Frontal cortex (tissue), 4 donors: Measurements from ENCODE around the gene CASP12. TPM values are rescaled to one million over a fixed set of nuclear protein-coding genes. Genes with fewer than 3 reads are reported as not detected.
"Not testable (repeated sequence)": the region's sequence is repeated elsewhere in the genome, so short reads cannot be mapped to it uniquely, and the experiment has no call there.

ENCODE experiments used
- DNase-seq, 2 donors: peaks; one replicate each; pipeline ENCODE4 v3.0.0; 2012; ENCODE audit warnings: low spot score in 2 of 2
- FAIRE-seq: peaks from 2 replicates; lab custom pipeline; 2012; peaks lifted over from hg19 to GRCh38; lab: Jason Lieb, UNC
- total RNA-seq: library from RNA; depleted of rRNA; stranded (reverse); fragments of >200 nt; gene quantifications from one replicate; pipeline ENCODE4 v1.2.3, GENCODE V29; 2014
- donor health status: control.
- donor health status: control.
- donor health status: control.

The CASP12 gene
- total RNA-seq, result 0.82 TPM

DNA sequence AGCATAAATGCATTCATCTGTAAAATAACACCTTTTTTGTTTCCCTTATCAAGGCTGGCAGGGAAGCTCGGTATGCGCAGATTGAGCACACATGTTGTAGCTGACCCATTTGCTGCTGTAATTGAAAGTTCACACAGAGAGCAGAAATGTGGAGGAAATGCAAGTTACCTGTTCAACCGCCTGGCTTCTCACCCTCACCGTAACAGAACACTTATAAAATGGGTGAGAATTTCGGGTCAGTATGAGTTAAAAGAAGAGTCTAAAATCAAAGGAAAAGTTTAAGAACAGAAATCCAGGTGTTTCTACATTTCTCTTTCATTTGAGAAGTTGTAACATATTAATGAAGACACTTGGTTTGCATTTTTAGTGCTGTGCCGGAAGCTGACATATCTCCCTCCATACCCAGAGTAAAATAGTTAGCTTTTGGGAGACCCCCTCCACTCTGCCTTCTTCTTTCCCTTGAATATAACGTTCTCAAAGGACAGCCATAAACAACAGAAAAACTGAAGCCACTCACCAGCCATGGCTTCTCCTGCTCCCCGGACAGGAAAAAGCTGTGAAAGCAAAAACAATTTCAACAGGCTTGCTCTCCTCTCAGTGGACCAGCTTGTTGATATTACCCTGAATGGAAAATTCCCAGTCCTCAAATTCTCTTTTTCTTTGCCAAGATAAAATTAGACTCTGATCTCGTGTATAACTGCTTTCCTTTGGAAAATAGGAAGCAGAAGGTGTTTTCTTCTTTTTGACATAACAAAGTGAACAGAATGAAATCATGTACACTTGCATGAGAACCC, at the start of gene CASP12:
CASP12 (minus strand) TSS at position 570 of the 794 bp plus-strand sequence.
- no peak for FAIRE-seq
- no peak for DNase-seq

DNA sequence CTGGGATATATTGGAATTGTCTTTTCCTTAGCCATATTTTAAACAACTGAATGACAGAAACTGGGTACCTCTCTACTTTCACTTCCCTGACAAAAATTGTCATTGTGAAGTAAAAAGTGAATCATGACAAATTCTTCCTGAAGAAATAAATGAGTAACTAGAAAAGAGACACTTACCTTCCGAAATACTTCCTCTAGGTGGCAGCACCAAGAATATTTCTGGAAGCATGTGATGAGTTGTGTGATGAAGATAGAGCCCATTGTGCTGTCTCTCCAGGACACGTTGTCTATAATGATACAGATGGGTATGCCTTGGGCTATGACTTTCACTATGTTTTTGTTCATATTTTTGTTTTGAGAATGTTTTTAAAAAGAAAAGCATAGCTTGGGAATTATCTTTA, 48.6 kb upstream of the CASP12 start:
- DNase-seq, result no peak

DNA sequence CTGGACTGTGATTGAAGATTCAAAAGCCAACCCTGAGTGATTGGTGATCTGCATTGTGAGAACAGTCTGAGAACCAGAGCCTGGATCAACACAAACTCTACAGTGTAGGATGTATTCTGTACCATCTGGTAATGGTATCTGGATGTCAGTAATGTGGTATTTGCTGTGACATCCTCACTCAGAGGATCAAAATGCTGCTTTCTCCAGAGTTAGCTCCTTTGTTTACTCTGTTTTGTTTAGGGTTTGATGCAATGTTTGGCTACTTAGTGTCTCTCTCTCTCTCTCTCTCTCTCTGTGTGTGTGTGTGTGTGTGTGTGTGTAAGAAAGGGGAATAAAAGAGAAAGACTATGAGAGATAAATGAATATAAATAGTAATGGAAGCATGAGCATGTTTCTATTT, 45.8 kb upstream of the CASP12 start:
- FAIRE-seq, result no peak
- DNase-seq, result no peak

More for the DNA sequence above, 48.6 kb upstream of the CASP12 start:
- FAIRE-seq, result no peak

DNA sequence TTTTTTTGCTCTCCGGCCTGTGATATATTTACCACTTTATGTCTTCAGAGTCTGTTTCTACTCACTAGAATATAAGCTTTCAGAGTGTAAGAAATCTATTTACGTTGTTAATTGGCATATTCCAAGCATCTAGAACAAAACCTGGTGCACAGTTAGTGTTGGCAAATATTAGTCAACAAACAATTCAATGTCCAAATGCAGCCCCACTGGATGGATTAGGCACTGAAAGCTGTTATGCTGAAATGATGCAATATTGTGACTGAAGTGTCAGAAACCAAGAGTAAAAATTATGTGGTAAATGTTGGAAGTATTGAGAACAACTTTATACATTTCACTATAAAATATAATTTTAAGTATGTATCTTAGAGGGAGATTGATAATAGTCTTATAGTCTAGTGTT, 45.3 kb upstream of the CASP12 start:
- DNase-seq (no peak), FAIRE-seq (no peak)

DNA sequence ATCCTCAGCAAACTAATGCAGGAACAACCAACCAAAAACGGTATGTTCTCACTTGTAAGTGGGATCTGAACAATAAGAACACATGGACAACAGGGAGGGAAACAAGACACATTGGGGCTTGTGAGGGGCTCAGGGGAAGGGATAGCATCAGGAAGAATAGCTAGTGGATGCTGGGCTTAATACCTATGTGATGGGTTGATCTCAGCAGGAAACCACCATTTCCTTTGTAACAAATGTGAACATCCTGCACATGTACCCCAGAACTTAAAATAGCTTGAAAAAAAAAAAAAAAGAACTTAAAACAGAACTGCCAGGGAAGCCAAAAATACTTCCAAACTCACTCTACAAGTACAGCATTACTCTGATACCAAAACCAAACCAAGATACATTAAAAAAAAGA, 36.3 kb upstream of the CASP12 start:
- DNase-seq (no peak), FAIRE-seq (no peak)

DNA sequence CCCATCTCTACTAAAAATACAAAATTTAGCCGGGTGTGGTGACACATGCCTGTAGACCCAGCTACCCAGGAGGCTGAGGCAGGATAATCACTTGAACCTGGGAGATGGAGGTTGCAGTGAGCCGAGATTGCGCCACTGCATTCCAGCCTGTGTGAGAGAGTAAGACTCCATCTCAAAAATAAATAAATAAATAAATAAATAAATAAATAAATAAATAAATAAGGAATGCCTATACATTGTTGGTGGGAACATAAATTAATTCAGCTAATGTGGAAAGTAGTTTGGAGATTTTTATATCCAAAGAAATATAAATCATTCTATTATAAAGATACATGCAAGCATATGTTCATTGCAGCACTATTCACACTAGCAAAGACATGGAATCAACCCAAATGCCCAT, 35.8 kb upstream of the CASP12 start:
- FAIRE-seq, DNase-seq: not testable (repeated sequence)

DNA sequence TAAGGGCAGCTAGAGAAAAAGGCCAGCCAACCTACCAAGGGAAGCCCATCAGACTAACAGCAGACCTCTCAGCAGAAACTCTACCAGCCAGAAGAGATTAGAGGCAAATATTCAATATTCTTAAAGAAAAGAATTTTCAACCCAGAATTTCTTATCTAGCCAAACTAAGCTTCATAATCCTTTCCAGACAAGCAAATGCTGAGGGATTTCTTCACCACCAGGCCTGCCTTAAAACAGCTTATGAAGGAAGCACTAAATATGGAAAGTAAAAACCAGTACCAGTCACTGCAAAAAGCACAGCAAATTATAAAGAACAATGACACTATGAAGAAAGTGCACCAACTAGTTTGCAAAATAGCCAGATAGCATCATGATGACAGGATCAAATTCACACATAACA, 30.6 kb upstream of the CASP12 start:
- FAIRE-seq, result no peak
- no peak for DNase-seq

DNA sequence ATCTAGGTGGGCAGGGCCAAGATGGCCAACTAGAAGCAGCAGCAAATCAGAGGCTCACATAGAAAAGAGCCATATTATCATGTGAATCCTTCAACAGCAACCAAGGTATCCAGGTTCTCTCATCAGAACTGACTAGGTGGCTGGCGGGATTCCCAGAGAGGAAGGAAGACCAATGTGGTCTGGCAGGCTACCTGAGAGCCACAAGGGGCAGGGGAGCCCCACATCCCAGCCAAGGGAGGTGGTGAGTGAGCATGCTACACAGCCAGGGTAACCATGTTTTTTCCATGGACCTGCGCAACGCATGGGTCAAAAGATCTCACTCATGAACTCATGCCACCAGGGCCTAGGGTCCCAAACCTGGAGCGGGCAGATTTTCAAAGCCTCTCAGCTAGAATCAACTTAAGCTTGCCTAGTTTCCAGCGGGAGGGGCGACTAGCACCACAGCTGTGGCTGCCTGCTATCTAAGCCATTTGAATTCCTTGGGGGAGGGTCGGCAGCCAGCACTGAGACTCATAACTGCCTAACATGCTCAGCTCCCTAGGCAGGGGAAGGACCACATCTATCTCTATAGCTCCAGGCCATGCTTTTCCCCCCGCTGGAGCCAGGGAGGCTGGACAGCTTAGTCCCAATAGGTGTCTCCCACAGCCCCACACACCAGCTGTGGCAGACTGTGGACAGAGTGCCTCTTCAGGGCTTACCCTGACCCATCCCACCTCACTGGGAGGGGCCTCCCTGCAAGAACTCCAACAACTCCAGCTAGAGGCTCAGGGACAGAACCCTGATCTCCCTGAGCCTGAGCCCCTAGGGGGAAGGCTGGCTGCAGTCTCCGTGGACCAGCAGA, 28.7 kb upstream of the CASP12 start:
- DNase-seq, result no peak
- no peak for FAIRE-seq

DNA sequence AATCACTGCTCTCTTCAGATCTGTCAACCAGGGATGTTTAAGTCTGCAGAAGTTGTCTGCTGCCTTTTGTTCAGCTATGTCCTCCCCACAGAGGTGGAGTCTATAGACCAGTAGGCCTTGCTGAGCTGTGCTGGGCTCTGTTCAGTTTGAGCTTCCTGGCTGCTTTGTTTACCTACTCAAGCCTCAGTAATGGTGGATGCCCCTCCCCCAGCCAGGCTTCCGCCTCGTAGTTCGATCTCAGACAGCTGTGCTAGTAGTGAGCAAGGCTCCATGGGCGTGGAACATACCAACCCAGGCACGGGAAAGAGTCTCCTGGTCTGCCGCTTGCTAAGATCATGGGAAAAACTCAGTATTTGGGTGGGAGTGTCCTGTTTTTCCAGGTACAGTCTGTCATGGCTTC, 27.6 kb upstream of the CASP12 start:
- FAIRE-seq (no peak), DNase-seq (no peak)

DNA sequence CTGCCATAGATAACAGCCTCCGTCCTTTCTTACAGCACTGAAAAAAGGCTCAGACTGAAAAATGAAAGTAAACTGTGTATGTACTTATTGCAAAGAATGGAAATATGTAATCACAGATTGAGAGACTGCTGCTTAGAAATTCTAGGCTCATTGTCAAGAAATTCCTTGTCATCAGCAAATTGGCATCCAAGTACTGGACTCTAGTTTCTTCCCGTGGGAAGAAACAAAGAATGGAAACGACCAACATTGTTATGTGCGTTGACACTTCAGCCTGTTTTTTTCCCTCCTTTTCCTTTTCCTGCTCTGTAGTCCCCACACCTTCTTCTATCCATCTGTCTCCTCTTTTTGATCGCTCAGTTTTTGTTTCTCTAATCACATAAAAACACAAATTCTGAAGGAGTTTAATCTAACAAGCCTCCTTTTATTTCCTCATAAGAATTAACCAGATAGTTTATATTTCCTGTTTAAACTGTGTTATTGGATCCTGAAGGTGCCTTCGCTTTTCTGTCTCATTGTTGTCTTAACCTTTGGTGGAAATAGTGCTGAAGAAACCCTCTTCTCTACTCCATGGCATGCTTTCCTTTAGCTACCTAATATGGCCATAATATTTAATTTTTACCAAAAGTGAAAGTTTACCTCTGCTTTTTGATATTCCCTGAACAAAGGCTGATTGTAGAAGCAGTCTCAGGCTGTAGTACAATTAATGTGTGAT, 20.0 kb upstream of the CASP12 start:
- DNase-seq, result no peak

DNA sequence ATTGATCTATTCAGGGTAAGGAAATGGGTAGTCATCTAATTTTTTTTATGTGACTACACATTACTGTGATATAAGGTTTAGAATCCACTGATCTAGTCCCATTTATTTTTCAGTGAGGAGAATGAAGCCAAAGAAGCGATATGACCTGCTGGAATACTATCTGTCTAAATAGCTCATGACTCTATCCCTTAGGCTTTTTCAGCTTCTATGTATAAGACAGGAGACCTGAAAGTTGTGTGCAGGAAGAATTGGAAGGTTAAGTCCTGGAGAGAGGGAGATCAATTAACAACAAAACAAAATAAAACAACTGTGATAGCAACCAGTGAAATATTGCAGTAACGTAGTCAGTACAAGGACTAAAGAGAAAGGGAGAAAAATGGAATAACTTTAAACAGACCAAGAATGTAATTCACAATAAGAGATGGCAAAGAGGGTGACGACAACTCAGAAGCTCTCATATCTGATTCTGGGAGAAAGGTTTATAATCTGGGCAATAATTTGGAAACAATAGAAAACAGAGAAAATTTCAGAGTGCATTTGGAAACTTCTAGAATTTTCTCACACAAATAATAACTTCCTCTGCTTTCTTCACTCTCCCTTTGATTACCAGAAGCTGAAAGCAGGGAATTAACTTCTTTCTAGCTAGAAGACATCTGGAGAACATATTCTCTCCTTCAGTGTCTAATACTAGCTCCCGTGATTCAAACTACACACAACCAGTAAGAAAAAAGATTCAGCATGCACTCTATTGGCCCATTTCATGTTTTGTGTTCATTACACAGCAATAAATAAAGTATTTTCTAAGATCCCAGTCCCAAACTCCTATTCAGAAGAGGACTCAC, 19.2 kb upstream of the CASP12 start:
- DNase-seq, result no peak

More for the DNA sequence above, 20.0 kb upstream of the CASP12 start:
- no peak for FAIRE-seq

DNA sequence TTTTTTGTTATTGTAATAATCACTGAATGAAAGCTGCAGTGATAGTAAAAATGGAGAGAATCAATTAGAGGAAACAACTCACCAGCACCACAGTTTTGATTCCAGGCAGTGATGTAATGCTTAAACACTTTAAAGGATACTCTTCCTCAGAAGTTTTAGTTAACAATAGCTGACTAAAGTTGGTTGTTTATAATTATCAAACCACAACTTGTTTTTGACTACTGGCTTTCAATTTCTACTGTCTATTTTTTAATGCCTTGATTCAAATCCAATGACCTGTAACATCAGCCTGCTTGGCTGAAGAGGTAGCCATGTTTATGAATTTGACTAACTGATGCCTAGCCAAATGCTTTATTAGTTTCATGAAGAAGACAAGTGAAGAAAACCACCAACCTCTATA, 18.2 kb upstream of the CASP12 start:
- DNase-seq, result no peak
- FAIRE-seq, result no peak

More for the DNA sequence above, 19.2 kb upstream of the CASP12 start:
- FAIRE-seq, result no peak

DNA sequence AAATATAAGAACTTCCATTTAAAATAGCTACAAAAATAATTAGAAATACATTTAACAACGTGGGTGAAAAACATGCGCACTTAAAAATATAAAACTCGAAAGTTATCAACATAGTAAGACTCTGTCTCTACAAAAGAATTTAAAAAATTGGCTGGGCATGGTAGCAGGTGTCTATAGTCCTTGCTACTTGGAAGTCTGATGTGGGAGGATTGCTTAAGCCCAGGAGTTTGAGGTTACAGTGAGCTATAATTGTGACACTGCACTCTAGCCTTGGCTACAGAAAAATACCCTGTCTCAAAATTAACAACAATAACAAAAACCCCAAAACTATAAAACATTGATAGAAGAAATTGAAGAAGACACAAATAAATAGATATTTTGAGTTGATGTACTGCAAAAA, 13.8 kb upstream of the CASP12 start:
- FAIRE-seq, result no peak
- DNase-seq, result no peak

DNA sequence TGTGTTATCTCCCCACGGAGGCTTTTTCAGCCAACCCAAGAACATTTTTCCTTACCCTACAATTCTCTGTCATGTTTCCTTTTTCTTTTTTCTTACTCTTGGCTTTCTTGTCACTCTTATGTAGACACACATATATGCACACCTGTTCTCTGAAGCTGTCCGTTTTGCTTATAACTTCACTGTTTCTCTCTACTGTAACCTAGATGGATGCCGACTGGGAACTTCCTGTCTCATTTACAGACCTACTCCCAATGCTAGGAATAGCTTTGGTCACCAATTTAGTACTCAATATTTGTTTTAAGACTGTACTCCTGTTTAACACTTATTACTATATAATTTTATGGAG, 9.9 kb upstream of the CASP12 start:
- FAIRE-seq, result no peak

DNA sequence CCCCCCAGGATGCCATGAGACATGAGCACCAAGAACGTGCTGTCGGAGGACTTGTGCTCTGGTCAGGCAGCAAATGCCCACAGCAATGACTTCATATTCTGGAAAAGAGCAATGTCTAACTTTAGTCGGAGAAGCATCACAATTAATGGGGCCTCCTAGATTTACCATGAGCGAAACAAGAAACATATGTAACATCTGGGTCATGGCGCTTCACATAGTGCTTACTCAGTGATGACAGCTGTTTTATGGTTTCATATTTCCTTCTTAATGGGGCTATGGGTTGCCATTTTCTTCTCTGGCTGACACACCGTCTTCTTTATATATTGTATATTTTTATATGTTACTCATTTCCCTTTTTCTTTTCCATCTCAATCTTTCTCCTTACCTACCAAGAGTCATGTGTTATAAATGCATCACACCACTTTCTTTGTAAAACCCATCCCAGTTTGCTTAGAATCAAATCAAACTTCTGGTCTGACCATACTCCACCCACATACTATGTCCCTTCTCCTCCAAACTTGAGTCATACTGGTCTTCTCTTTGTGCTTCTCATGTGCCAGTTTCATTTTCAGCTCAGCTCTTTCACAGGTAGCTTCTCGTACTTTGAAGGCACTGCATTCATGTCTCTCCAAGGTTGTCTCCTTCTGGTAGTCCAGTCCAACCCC, 9.4 kb upstream of the CASP12 start:
- DNase-seq (no peak), FAIRE-seq (no peak)

More for the DNA sequence above, 9.9 kb upstream of the CASP12 start:
- DNase-seq, result no peak

DNA sequence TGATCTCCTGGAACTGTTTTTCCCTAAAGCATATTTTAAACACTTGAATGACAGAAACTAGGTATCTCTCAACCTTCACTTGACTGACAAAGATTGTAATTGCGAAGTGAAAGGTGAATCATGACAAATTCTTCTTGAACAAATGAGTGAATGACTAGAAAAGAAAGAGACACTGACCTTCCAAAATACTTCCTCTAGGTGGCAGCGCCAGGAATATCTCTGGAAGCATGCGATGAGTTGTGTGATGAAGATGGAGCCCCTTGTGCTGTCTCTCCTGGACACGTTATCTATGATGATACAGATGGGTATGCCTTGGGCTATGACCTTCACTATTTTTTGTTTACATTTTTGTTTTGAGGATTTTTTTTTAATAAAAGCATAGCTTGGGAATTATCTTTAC, 7.0 kb upstream of the CASP12 start:
- FAIRE-seq (no peak), DNase-seq (no peak)

DNA sequence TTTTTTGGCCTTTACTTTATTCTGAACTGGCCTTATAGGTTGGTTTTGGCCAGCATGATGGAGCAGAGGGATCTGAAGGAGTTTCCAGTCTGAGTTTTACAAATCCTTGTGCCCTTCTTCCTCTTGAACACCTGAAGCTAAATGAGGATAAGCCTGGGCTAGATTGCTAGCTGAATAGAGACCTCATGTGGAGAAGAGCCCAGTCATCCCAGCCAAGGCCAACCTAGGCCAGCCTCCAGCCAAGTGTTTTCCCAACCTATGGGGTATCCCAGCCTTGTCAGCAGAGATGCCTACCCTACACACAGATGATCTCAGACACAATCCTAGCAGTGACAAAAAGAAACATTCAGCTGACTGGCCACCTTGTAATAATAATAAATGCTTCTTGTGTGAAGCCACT, 966 bp upstream of the CASP12 start:
- no peak for DNase-seq
- no peak for FAIRE-seq

DNA sequence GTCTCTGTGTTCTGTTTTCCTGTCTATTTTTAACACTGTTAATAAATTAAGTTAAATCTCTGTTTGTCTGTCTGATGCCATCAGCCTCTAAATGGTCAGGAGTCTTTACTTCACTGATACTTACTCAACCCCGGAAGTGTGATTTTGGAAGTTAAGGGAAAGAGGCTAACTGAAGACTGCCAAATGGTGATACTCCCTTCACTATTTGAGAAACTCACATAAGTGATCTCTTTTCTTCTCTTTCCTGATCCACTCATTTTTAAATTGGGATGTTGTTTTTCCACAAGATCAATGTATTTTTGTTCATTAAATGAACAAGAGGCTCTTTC, 389 bp upstream of the CASP12 start:
- FAIRE-seq (no peak), DNase-seq (no peak)

DNA sequence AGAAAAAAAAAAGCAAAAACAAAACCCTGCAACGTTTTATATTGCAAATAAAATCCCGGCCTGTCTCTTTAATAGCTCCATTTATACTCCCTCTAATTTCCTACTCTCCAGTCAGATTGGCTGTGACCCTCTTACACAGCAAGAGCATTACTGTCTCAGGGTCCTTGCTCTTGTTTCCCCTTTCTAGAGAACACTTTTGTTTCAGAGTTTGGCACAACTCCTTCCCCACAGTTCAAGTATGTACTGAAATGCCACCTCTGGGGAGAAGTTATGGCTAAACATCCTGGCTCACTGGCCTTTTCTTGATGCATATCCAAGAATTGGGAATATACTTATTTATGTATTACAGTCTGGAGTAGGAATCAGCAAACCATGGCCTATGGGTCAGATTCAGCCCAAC, 2.6 kb downstream of the CASP12 start:
- no peak for DNase-seq

More for the DNA sequence above, 2.6 kb downstream of the CASP12 start:
- no peak for FAIRE-seq
